T47D (cell line): ENCODE measurements around the gene MAGEA11.
"Not testable (repeated sequence)": the region's sequence is repeated elsewhere in the genome, so short reads cannot be mapped to it uniquely, and the experiment has no call there.

Source experiments
- DNase-seq, 2 experiments: peaks; one replicate each; pipeline versions ENCODE4 v3.0.0 to v3.0.0-alpha.2; 2011 to 2012; ENCODE audit warnings: low read depth in 1 of 2, low spot score in 1 of 2
- JUND ChIP-seq: IDR thresholded peaks from 2 replicates; pipeline ENCODE4 v1.6.1; 2012; ENCODE audit warnings: low read depth
- in situ Hi-C: cut with HindIII; loops from 2 replicates; pipeline ENCODE4 v1.10.0; 2016; ENCODE audit warnings: low sequenced_read_pairs, low pct_unique_long_range_greater_than_20kb

MAGEA11 gene

GRCh38 chrX:149711545-149712236, at the start of gene MAGEA11:
Gene MAGEA11, plus strand, starts transcription at chrX:149712060. Its CDS starts 1,100 bp downstream, at chrX:149713160.
- no peak for TF ChIP-seq JUND
- in situ Hi-C loops: no loop called here
- DNase-seq: no peak

- in situ Hi-C loops: not testable (repeated sequence)
These were observed 36.8 kb upstream of the MAGEA11 start for GRCh38 chrX:149675088-149675487.

GRCh38 chrX:149675554-149675953, 36.3 kb upstream of the MAGEA11 start:
- DNase-seq, in situ Hi-C loops: not testable (repeated sequence)

More at GRCh38 chrX:149675088-149675487, 36.8 kb upstream of the MAGEA11 start:
- DNase-seq: not testable (repeated sequence)

- in situ Hi-C loops, DNase-seq: not testable (repeated sequence)
These were observed 32.6 kb upstream of the MAGEA11 start for GRCh38 chrX:149679164-149679678.

GRCh38 chrX:149681182-149681581, 30.7 kb upstream of the MAGEA11 start:
- no peak for TF ChIP-seq JUND
- no peak for DNase-seq
- in situ Hi-C loops: no loop called here

GRCh38 chrX:149682031-149682430, 29.8 kb upstream of the MAGEA11 start:
- TF ChIP-seq JUND: no peak
- DNase-seq: no peak
- in situ Hi-C loops: no loop called here

- no peak for DNase-seq
- no peak for TF ChIP-seq JUND
- in situ Hi-C loops: no loop called here
These were observed 28.6 kb upstream of the MAGEA11 start for GRCh38 chrX:149682956-149683947.

GRCh38 chrX:149683966-149684730, 27.7 kb upstream of the MAGEA11 start:
- no peak for DNase-seq
- in situ Hi-C loops: no loop called here
- no peak for TF ChIP-seq JUND

- in situ Hi-C loops: no loop called here
- DNase-seq: peak in 1 of 2 experiments; percentile 36
- TF ChIP-seq JUND: no peak
These were observed 23.9 kb upstream of the MAGEA11 start for GRCh38 chrX:149687991-149688390.

- DNase-seq: no peak
- in situ Hi-C loops: no loop called here
- no peak for TF ChIP-seq JUND
These were observed 23.3 kb upstream of the MAGEA11 start for GRCh38 chrX:149688552-149688951.

GRCh38 chrX:149691794-149692193, 20.1 kb upstream of the MAGEA11 start:
- no peak for DNase-seq
- in situ Hi-C loops: no loop called here
- TF ChIP-seq JUND: no peak

- in situ Hi-C loops, DNase-seq: not testable (repeated sequence)
These were observed 19.1 kb upstream of the MAGEA11 start for GRCh38 chrX:149692686-149693272.
